Fibroblast of lung (primary cell): Measurements from ENCODE around the gene TNNI3.

ENCODE experiments used
- EZH2 ChIP-seq: IDR thresholded peaks from 2 replicates; pipeline ENCODE4 v1.5.1; 2012; ENCODE audit warnings: low read length, control low read depth, mild to moderate bottlenecking; ENCODE audit errors: missing control alignments
- TF ChIP-seq, protein P1 (sequence below), 2 donors: IDR thresholded peaks in 1 of 2; conservative IDR thresholded peaks in 1 of 2; 1 replicate in 1 of 2; 2 replicates in 1 of 2; pipeline ENCODE4 v1.5.1; 2011 to 2012; ENCODE audit warnings: low read length in 2 of 2, control low read depth in 1 of 2, inconsistent platforms in 1 of 2, low read depth in 1 of 2, mild to moderate bottlenecking in 1 of 2

DNA sequence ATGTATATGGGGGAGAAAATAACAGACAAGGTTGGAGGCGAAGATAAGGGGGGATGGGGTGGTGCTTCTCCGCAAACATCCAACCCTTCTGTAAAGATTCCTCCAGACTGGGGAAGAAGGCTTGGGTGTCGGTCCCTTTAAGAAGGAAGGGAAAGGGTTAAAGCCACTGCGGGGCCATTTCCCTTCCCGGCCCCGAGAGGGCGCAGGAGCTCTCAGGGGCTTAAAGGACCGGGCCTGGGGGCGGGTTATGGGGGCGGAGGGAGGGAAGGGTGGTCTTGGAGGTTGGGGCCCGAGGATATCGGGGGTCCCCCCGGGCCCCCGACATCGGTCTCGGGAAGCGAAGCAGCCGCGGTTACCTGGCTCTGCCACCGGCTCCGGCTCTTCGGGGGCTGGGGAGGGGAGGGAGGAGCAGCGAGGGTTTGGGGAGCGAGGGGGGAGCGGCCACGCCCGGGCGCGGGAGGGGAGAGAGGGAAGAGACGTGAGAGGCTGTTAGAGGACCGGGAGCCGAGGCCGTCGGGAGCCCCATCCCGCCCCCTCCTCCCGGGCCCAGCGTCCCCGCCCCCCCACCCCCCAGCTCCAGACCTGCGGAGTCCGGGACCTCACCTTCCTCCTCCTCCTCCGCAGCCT, 11.3 kb downstream of the TNNI3 start:
- TF ChIP-seq, protein P1, sequence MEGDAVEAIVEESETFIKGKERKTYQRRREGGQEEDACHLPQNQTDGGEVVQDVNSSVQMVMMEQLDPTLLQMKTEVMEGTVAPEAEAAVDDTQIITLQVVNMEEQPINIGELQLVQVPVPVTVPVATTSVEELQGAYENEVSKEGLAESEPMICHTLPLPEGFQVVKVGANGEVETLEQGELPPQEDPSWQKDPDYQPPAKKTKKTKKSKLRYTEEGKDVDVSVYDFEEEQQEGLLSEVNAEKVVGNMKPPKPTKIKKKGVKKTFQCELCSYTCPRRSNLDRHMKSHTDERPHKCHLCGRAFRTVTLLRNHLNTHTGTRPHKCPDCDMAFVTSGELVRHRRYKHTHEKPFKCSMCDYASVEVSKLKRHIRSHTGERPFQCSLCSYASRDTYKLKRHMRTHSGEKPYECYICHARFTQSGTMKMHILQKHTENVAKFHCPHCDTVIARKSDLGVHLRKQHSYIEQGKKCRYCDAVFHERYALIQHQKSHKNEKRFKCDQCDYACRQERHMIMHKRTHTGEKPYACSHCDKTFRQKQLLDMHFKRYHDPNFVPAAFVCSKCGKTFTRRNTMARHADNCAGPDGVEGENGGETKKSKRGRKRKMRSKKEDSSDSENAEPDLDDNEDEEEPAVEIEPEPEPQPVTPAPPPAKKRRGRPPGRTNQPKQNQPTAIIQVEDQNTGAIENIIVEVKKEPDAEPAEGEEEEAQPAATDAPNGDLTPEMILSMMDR (conservative IDR thresholded peaks at IDR 0.05 in 1 of 2, IDR thresholded peaks at IDR 0.05 in 1 of 2; ENCODE audit: low read depth in 1 of 2, low read length in 2 of 2) = peak; percentile 37 to 47
- no peak for TF ChIP-seq EZH2
